B cell (primary cell): ENCODE measurements around the gene SMAGP.

Experiments
- EZH2 ChIP-seq: IDR thresholded peaks from 2 replicates; pipeline ENCODE4 v1.6.1; 2012; ENCODE audit warnings: borderline replicate concordance, low read depth, mild to moderate bottlenecking, moderate library complexity, low read length; ENCODE audit not compliant: insufficient read depth, poor library complexity, severe bottlenecking
- TF ChIP-seq, protein P1 (sequence below): fragments of 200-600 bp; IDR thresholded peaks from one replicate; pipeline ENCODE4 v1.8.0; 2022; ENCODE audit warnings: antibody characterized with exemption, mild to moderate bottlenecking

DNA sequence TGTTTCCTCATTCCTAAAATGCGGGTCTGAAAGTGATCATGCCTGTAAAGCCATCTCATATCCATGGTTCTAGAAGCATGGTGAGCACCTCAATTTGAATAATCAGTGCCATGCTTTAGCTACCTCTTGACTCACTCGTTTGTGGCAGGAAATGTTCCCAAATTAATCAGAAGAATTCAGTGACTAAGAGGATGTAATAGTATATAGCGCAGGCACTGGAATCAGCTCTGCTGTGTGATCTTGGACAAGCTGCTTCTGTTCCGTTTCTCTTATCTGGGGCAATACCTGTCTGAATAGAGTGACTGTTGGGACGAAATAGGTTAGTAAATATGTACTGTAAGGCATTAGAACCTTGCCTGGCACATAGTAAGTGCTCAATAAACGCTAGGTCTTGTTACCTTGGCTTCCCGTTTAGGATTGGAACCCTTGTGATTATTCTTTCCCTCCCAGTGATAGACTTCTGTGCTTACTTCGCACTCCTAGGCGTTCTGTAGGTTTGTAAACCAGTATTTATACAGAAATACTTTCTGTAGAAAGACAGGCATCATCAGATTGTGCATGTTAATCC, 820 bp upstream of the SMAGP start:
- TF ChIP-seq, protein P1, sequence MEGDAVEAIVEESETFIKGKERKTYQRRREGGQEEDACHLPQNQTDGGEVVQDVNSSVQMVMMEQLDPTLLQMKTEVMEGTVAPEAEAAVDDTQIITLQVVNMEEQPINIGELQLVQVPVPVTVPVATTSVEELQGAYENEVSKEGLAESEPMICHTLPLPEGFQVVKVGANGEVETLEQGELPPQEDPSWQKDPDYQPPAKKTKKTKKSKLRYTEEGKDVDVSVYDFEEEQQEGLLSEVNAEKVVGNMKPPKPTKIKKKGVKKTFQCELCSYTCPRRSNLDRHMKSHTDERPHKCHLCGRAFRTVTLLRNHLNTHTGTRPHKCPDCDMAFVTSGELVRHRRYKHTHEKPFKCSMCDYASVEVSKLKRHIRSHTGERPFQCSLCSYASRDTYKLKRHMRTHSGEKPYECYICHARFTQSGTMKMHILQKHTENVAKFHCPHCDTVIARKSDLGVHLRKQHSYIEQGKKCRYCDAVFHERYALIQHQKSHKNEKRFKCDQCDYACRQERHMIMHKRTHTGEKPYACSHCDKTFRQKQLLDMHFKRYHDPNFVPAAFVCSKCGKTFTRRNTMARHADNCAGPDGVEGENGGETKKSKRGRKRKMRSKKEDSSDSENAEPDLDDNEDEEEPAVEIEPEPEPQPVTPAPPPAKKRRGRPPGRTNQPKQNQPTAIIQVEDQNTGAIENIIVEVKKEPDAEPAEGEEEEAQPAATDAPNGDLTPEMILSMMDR: no peak
- TF ChIP-seq EZH2: no peak
